HEK293T (cell line): ENCODE data around the gene STMN1.
"Not testable (repeated sequence)": the region's sequence is repeated elsewhere in the genome, so short reads cannot be mapped to it uniquely, and the experiment has no call there.

ENCODE experiments used
- BHLHE40 ChIP-seq: fragments of 450-650 bp; IDR thresholded peaks from 2 replicates; pipeline ENCODE4 v1.6.1; 2016; ENCODE audit warnings: mild to moderate bottlenecking, moderate library complexity, borderline replicate concordance
- CTBP1 ChIP-seq: fragments of 450-650 bp; IDR thresholded peaks from 2 replicates; pipeline ENCODE4 v1.6.1; 2016; ENCODE audit warnings: borderline replicate concordance
- ELF4 ChIP-seq: fragments of 450-650 bp; IDR thresholded peaks from 2 replicates; pipeline ENCODE4 v1.6.1; 2017; ENCODE audit warnings: antibody characterized with exemption
- FOXA1 ChIP-seq: fragments of 450-650 bp; IDR thresholded peaks from 2 replicates; pipeline ENCODE4 v1.6.1; 2016; ENCODE audit warnings: mild to moderate bottlenecking
- FOXM1 ChIP-seq: fragments of 450-650 bp; IDR thresholded peaks from 2 replicates; pipeline ENCODE4 v1.6.1; 2017; ENCODE audit warnings: mild to moderate bottlenecking, borderline replicate concordance
- PKNOX1 ChIP-seq: fragments of 450-650 bp; IDR thresholded peaks from 2 replicates; pipeline ENCODE4 v1.6.1; 2016
- SP1 ChIP-seq: fragments of 450-650 bp; IDR thresholded peaks from 2 replicates; pipeline ENCODE4 v1.6.1; 2017
- ZNF384 ChIP-seq: fragments of 450-650 bp; IDR thresholded peaks from 2 replicates; pipeline ENCODE4 v1.6.1; 2016

GRCh38 chr1:25943511-25943910 lies 37.3 kb upstream of the STMN1 start:
- not testable (repeated sequence) for TF ChIP-seq PKNOX1, BHLHE40, CTBP1, SP1, FOXA1, FOXM1, ELF4, ZNF384
